ENCODE measurements around the gene NUP37.
"Not testable (repeated sequence)": the region's sequence is repeated elsewhere in the genome, so short reads cannot be mapped to it uniquely, and the experiment has no call there.

NUP37 gene

GRCh38 chr12:102119674-102120563, at the start of gene NUP37, which contains the start of gene PARPBP:
NUP37 (minus strand) TSS chr12:102120114; CDS start chr12:102118518, 1,596 bp downstream.
PARPBP (plus strand) TSS chr12:102120183; CDS start chr12:102123889, 3,706 bp downstream.
- peak; percentile 96 for DNase-seq

GRCh38 chr12:102167821-102168604, 48.1 kb upstream of the NUP37 start:
- no peak for DNase-seq

GRCh38 chr12:102163383-102163782, 43.5 kb upstream of the NUP37 start:
- DNase-seq: no peak

GRCh38 chr12:102155206-102155605, 35.3 kb upstream of the NUP37 start:
- DNase-seq: not testable (repeated sequence)

GRCh38 chr12:102147062-102147587, 27.2 kb upstream of the NUP37 start:
- DNase-seq: not testable (repeated sequence)

GRCh38 chr12:102144221-102144620, 24.3 kb upstream of the NUP37 start:
- no peak for DNase-seq

- not testable (repeated sequence) for DNase-seq
Measured at GRCh38 chr12:102142866-102143373, 23.0 kb upstream of the NUP37 start.

GRCh38 chr12:102137619-102138018, 17.7 kb upstream of the NUP37 start:
- not testable (repeated sequence) for DNase-seq

- not testable (repeated sequence) for DNase-seq
Measured at GRCh38 chr12:102131442-102131841, 11.5 kb upstream of the NUP37 start.

GRCh38 chr12:102130720-102131119, 10.8 kb upstream of the NUP37 start:
- DNase-seq: not testable (repeated sequence)

- not testable (repeated sequence) for DNase-seq
Measured at GRCh38 chr12:102121328-102121727, 1.4 kb upstream of the NUP37 start.

- no peak for DNase-seq
Measured at GRCh38 chr12:102120886-102121285, 972 bp upstream of the NUP37 start.

GRCh38 chr12:102120564-102120873, 605 bp upstream of the NUP37 start:
- no peak for DNase-seq

- DNase-seq: no peak
Measured at GRCh38 chr12:102118874-102119273, 1.0 kb downstream of the NUP37 start.

GRCh38 chr12:102116392-102116791, 3.5 kb downstream of the NUP37 start:
- no peak for DNase-seq

- no peak for DNase-seq
Measured at GRCh38 chr12:102114212-102114611, 5.7 kb downstream of the NUP37 start.

GRCh38 chr12:102110782-102111181, 9.1 kb downstream of the NUP37 start:
- DNase-seq: no peak

- no peak for DNase-seq
Measured at GRCh38 chr12:102107970-102108369, 11.9 kb downstream of the NUP37 start.

GRCh38 chr12:102106905-102107304, 13.0 kb downstream of the NUP37 start:
- DNase-seq: no peak

- DNase-seq: no peak
Measured at GRCh38 chr12:102096855-102097254, 23.1 kb downstream of the NUP37 start.

GRCh38 chr12:102095677-102096263, 24.1 kb downstream of the NUP37 start:
- no peak for DNase-seq

GRCh38 chr12:102093319-102093718, 26.6 kb downstream of the NUP37 start:
- no peak for DNase-seq

Measured in retina (tissue), 1 donor.